Muscle layer of colon (tissue), 2 donors: ENCODE results near the gene RHBDF2.

ENCODE experiments used
- H3K27ac ChIP-seq: one replicate; pipeline ENCODE4 v1.7.0; 2013; ENCODE audit warnings: low read depth, mild to moderate bottlenecking, low read length, moderate library complexity
- H3K27me3 ChIP-seq, 2 donors: one replicate each; pipeline ENCODE4 v1.7.0; 2013; ENCODE audit warnings: low read length in 2 of 2, mild to moderate bottlenecking in 2 of 2; ENCODE audit not compliant: insufficient read depth in 2 of 2, control insufficient read depth in 1 of 2
- H3K36me3 ChIP-seq: one replicate; pipeline ENCODE4 v1.7.0; 2013; ENCODE audit warnings: mild to moderate bottlenecking, low read length; ENCODE audit not compliant: insufficient read depth
- H3K4me1 ChIP-seq: one replicate; pipeline ENCODE4 v1.7.0; 2013; ENCODE audit warnings: mild to moderate bottlenecking, low read length; ENCODE audit not compliant: insufficient read depth
- H3K4me3 ChIP-seq, 2 donors: one replicate each; pipeline ENCODE4 v1.7.0; 2013; ENCODE audit warnings: low read length in 2 of 2, low read depth in 1 of 2, mild to moderate bottlenecking in 1 of 2, moderate library complexity in 1 of 2
- H3K9ac ChIP-seq: one replicate; pipeline ENCODE4 v1.7.0; 2013; ENCODE audit warnings: low read length
- H3K9me3 ChIP-seq: one replicate; pipeline ENCODE4 v1.7.0; 2013; ENCODE audit warnings: mild to moderate bottlenecking, low read length
- donor health status: abdominal sarcoma.
- donor health status: Adenocarcinoma of cecum.

The RHBDF2 gene

GRCh38 chr17:76444518-76445311 lies 56.5 kb downstream of the RHBDF2 start:
- H3K9me3 ChIP-seq, result no peaks in the 10 kb centered on the region
- no peaks in the 10 kb centered on the region for H3K36me3 ChIP-seq
- H3K27me3 ChIP-seq, result no peaks in the 10 kb centered on the region
- H3K4me1 ChIP-seq, result peaks cover 3% of the 10 kb centered on the region
- H3K27ac ChIP-seq, result no peak overlapping the region
- no peak overlapping the region for H3K9ac ChIP-seq
- H3K4me3 ChIP-seq, result no peak overlapping the region

- Histone ChIP-seq H3K9ac (no peak overlapping the region), H3K4me1 (peaks cover 3% of the 10 kb centered on the region), H3K27ac (no peak overlapping the region), H3K27me3 (no peaks in the 10 kb centered on the region), H3K9me3 (no peaks in the 10 kb centered on the region), H3K4me3 (no peak overlapping the region), H3K36me3 (no peaks in the 10 kb centered on the region)
These were observed 58.6 kb downstream of the RHBDF2 start for GRCh38 chr17:76442341-76443338.

- Histone ChIP-seq H3K9me3 (no peaks in the 10 kb centered on the region), H3K36me3 (no peaks in the 10 kb centered on the region)
These were observed 59.4 kb downstream of the RHBDF2 start for GRCh38 chr17:76441686-76442340.

GRCh38 chr17:76440751-76441362 lies 60.4 kb downstream of the RHBDF2 start:
- no peaks in the 10 kb centered on the region for H3K4me1 ChIP-seq
- H3K4me3 ChIP-seq, result no peak overlapping the region
- H3K27ac ChIP-seq, result no peak overlapping the region
- no peaks in the 10 kb centered on the region for H3K36me3 ChIP-seq
- H3K9ac ChIP-seq, result no peak overlapping the region
- H3K9me3 ChIP-seq, result no peaks in the 10 kb centered on the region
- no peaks in the 10 kb centered on the region for H3K27me3 ChIP-seq

More at GRCh38 chr17:76441686-76442340, 59.4 kb downstream of the RHBDF2 start:
- Histone ChIP-seq H3K4me3 (no peak overlapping the region), H3K27ac (no peak overlapping the region), H3K27me3 (no peaks in the 10 kb centered on the region), H3K4me1 (peaks cover 3% of the 10 kb centered on the region), H3K9ac (no peak overlapping the region)

GRCh38 chr17:76439314-76439928 lies 61.8 kb downstream of the RHBDF2 start:
- Histone ChIP-seq H3K27me3 (no peaks in the 10 kb centered on the region), H3K4me1 (no peaks in the 10 kb centered on the region), H3K27ac (no peak overlapping the region), H3K9me3 (no peaks in the 10 kb centered on the region), H3K9ac (no peak overlapping the region), H3K36me3 (no peaks in the 10 kb centered on the region), H3K4me3 (no peak overlapping the region)

GRCh38 chr17:76438906-76439305 lies 62.3 kb downstream of the RHBDF2 start:
- Histone ChIP-seq H3K4me3 (no peak overlapping the region), H3K27me3 (no peaks in the 10 kb centered on the region), H3K27ac (no peak overlapping the region), H3K9ac (no peak overlapping the region), H3K4me1 (no peaks in the 10 kb centered on the region), H3K9me3 (no peaks in the 10 kb centered on the region), H3K36me3 (peaks cover 5% of the 10 kb centered on the region)

GRCh38 chr17:76437467-76438402 lies 63.5 kb downstream of the RHBDF2 start:
- Histone ChIP-seq H3K36me3 (peaks cover 5% of the 10 kb centered on the region), H3K9me3 (no peaks in the 10 kb centered on the region), H3K4me1 (no peaks in the 10 kb centered on the region), H3K27ac (no peak overlapping the region), H3K9ac (no peak overlapping the region), H3K27me3 (no peaks in the 10 kb centered on the region), H3K4me3 (no peak overlapping the region)

GRCh38 chr17:76435751-76436150 lies 65.5 kb downstream of the RHBDF2 start:
- Histone ChIP-seq H3K9me3 (no peaks in the 10 kb centered on the region), H3K27ac (no peak overlapping the region), H3K36me3 (peaks cover 5% of the 10 kb centered on the region), H3K4me3 (no peak overlapping the region), H3K4me1 (no peaks in the 10 kb centered on the region), H3K27me3 (no peaks in the 10 kb centered on the region), H3K9ac (no peak overlapping the region)

- no peak overlapping the region for H3K9ac ChIP-seq
- H3K27me3 ChIP-seq, result no peaks in the 10 kb centered on the region
- peaks cover 5% of the 10 kb centered on the region for H3K36me3 ChIP-seq
- no peaks in the 10 kb centered on the region for H3K9me3 ChIP-seq
- H3K4me3 ChIP-seq, result no peak overlapping the region
- H3K4me1 ChIP-seq, result no peaks in the 10 kb centered on the region
- H3K27ac ChIP-seq, result no peak overlapping the region
These were observed 66.4 kb downstream of the RHBDF2 start for GRCh38 chr17:76434870-76435269.

- Histone ChIP-seq H3K4me3 (no peak overlapping the region), H3K27ac (no peak overlapping the region)
These were observed 67.5 kb downstream of the RHBDF2 start for GRCh38 chr17:76433693-76434092.

More at GRCh38 chr17:76433693-76434092, 67.5 kb downstream of the RHBDF2 start:
- Histone ChIP-seq H3K36me3 (peaks cover 5% of the 10 kb centered on the region), H3K9me3 (no peaks in the 10 kb centered on the region), H3K9ac (no peak overlapping the region), H3K27me3 (no peaks in the 10 kb centered on the region), H3K4me1 (no peaks in the 10 kb centered on the region)
